A673 (cell line): Measurements from ENCODE around the gene ARMH2. TPM values are rescaled to one million over a fixed set of nuclear protein-coding genes. Genes with fewer than 3 reads are reported as not detected.

Experiments used
- BruUV-seq: library from RNA; stranded (reverse); fragments of 400-500 nt; replicated peaks from 2 replicates; lab custom pipeline; 2021; lab: Mats Ljungman, UMichigan
- CTCF ChIA-PET: fragments of 300-600 bp; sonication (Branson Sonifier 250); formaldehyde crosslinking; loops from one replicate; lab custom pipeline; 2022; ENCODE audit warnings: antibody characterized with exemption; lab: Charles Lee
- POLR2A ChIA-PET: fragments of 300-600 bp; sonication (Branson Sonifier 250); formaldehyde crosslinking; loops from one replicate; lab custom pipeline; 2022; ENCODE audit warnings: antibody characterized with exemption; ENCODE audit not compliant: low non-redundant PET; lab: Charles Lee
- DNase-seq: peaks from one replicate; pipeline ENCODE4 v3.0.0-alpha.2; 2015; ENCODE audit warnings: low spot score
- H3K27ac ChIP-seq: fragments of 200-600 bp; sonication (generic); 2 replicates; pipeline ENCODE4 v1.5.1; 2016; ENCODE audit warnings: mixed run types, low read depth, mild to moderate bottlenecking, mixed read lengths, antibody characterized with exemption, low read length; ENCODE audit not compliant: poor library complexity, severe bottlenecking
- H3K27me3 ChIP-seq: fragments of 200-600 bp; sonication (generic); replicated peaks from 2 replicates; pipeline ENCODE4 v1.6.1; 2017; ENCODE audit warnings: mixed run types, low read depth, mild to moderate bottlenecking, mixed read lengths, antibody characterized with exemption, low read length; ENCODE audit not compliant: insufficient read depth, poor library complexity
- H3K36me3 ChIP-seq: fragments of 200-600 bp; sonication (generic); 2 replicates; pipeline ENCODE4 v1.6.1; 2016; ENCODE audit warnings: mixed run types, mild to moderate bottlenecking, mixed read lengths, antibody characterized with exemption, low read length; ENCODE audit not compliant: insufficient read depth, poor library complexity, severe bottlenecking
- H3K4me1 ChIP-seq: fragments of 200-600 bp; sonication (generic); 2 replicates; pipeline ENCODE4 v1.6.1; 2017; ENCODE audit warnings: mixed run types, mild to moderate bottlenecking, mixed read lengths, antibody characterized with exemption, low read length; ENCODE audit not compliant: insufficient read depth, poor library complexity, severe bottlenecking
- H3K4me3 ChIP-seq: fragments of 200-600 bp; sonication (generic); 2 replicates; pipeline ENCODE4 v1.5.1; 2016; ENCODE audit warnings: low read depth, mixed run types, mild to moderate bottlenecking, mixed read lengths, low read length; ENCODE audit not compliant: poor library complexity, severe bottlenecking
- H3K9me3 ChIP-seq: fragments of 200-600 bp; sonication (generic); 2 replicates; pipeline ENCODE4 v1.6.1; 2016; ENCODE audit warnings: mixed run types, low read depth, mild to moderate bottlenecking, mixed read lengths, antibody characterized with exemption, low read length; ENCODE audit not compliant: poor library complexity, severe bottlenecking
- EZH2 ChIP-seq: fragments of 200-600 bp; sonication (generic); IDR thresholded peaks from 2 replicates; pipeline ENCODE4 v1.6.1; 2017; ENCODE audit warnings: borderline replicate concordance, low read depth, mild to moderate bottlenecking, mixed read lengths, antibody characterized with exemption, low read length; ENCODE audit not compliant: poor library complexity, severe bottlenecking
- intact Hi-C: fragments of 100-400 bp; cut with micrococcal nuclease; formaldehyde crosslinking; loops from one replicate; pipeline ENCODE4 v1.10.0; 2022; ENCODE audit not compliant: unreplicated experiment
- total RNA-seq: library from RNA; stranded (reverse); gene quantifications from 2 replicates; pipeline ENCODE4 v1.2.3, GENCODE V29; 2021
- TF ChIP-seq, protein P1 (sequence below): fragments of 300-800, 200-600 bp; sonication (generic); conservative IDR thresholded peaks from 2 replicates; pipeline ENCODE4 v1.5.1; 2017; ENCODE audit warnings: low read depth, mild to moderate bottlenecking, antibody characterized with exemption, low read length, moderate library complexity, mixed read lengths

Gene ARMH2
- total RNA-seq, 1 experiment from 2014 or later: not detected

DNA sequence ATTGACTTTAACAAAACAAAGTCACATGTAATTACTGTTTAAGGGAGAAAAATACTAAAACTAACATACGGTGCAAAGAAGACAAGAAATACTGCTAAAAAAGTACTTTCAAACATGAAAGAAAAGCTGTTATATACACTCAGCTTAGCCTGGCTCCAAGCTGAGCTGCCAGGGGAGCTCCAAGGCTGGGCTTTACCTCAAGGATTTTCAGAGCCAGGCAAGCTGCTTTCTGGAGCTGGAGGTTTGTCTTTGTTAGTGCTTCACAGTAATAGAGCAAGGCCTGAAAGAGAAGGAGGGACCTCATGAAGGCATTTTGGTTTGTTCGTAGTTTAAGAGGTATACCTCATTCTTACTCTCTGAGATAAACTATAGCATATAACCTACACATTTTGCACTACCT, 19.6 kb upstream of the ARMH2 start:
- Histone ChIP-seq H3K27me3 (no peaks in the 10 kb centered on the region), H3K4me1 (no peaks in the 10 kb centered on the region), H3K36me3 (no peaks in the 10 kb centered on the region), H3K9me3 (no peaks in the 10 kb centered on the region), H3K4me3 (no peak overlapping the region), H3K27ac (no peak overlapping the region)
- no peak for TF ChIP-seq EZH2
- no TSS peak for BruUV-seq
- intact Hi-C loops: no loop called here
- POLR2A ChIA-PET: no interaction called here
- no peak for DNase-seq
- CTCF ChIA-PET: no interaction called here

DNA sequence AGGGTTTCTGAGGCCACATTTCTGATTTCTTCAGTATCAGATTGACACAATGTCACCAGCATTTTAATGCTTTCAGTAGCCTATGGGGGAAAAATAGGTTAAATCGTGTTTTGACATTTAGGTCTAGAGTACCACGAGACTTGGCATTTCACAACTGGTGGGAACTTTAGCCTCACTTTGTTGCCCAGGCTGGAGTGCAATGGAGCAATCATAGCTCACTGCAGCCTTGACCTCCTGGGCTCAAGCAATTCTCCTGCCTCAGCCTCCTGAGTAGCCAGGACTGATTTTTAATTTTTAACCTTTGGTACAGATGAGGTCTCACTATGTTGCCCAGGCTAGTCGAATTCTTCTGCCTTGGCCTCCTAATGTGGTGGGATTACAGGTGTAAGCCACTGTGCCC, 11.0 kb upstream of the ARMH2 start:
- Histone ChIP-seq H3K4me3 (no peak overlapping the region), H3K9me3 (no peaks in the 10 kb centered on the region), H3K27ac (no peak overlapping the region), H3K27me3 (no peaks in the 10 kb centered on the region), H3K4me1 (no peaks in the 10 kb centered on the region), H3K36me3 (no peaks in the 10 kb centered on the region)
- BruUV-seq: no TSS peak
- DNase-seq: no peak
- intact Hi-C loops: no loop called here
- TF ChIP-seq, protein P1, sequence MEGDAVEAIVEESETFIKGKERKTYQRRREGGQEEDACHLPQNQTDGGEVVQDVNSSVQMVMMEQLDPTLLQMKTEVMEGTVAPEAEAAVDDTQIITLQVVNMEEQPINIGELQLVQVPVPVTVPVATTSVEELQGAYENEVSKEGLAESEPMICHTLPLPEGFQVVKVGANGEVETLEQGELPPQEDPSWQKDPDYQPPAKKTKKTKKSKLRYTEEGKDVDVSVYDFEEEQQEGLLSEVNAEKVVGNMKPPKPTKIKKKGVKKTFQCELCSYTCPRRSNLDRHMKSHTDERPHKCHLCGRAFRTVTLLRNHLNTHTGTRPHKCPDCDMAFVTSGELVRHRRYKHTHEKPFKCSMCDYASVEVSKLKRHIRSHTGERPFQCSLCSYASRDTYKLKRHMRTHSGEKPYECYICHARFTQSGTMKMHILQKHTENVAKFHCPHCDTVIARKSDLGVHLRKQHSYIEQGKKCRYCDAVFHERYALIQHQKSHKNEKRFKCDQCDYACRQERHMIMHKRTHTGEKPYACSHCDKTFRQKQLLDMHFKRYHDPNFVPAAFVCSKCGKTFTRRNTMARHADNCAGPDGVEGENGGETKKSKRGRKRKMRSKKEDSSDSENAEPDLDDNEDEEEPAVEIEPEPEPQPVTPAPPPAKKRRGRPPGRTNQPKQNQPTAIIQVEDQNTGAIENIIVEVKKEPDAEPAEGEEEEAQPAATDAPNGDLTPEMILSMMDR: no peak
- TF ChIP-seq EZH2: no peak
- CTCF ChIA-PET: no interaction called here
- POLR2A ChIA-PET: no interaction called here

DNA sequence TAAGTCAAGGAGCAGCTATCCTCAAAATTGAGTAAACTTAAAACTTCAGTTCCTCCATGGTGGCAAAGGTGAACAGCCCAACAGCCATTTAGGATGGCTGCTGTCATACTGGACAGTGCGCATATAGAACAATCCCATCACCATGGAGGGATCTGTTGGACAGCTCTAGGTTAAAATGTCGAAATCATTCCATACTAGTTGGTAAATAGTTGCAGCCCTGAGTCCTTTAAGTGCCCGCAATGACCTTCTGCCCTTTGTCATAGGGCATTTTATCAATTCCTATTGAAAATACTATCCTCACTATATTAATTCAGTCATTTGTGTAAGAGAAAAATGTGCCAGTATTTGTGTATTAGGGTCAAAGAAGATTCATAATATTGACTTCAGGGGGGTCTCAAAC, 8.9 kb upstream of the ARMH2 start:
- intact Hi-C loops: no loop called here
- H3K36me3 ChIP-seq: no peaks in the 10 kb centered on the region
- ChIA-PET POLR2A (no interaction called here), CTCF (no interaction called here)
- no peak for DNase-seq
- no peak overlapping the region for H3K27ac ChIP-seq
- H3K27me3 ChIP-seq: no peaks in the 10 kb centered on the region
- H3K9me3 ChIP-seq: no peaks in the 10 kb centered on the region
- H3K4me1 ChIP-seq: no peaks in the 10 kb centered on the region
- TF ChIP-seq, protein P1: no peak
- TF ChIP-seq EZH2: no peak
- H3K4me3 ChIP-seq: no peak overlapping the region
- BruUV-seq: no TSS peak

DNA sequence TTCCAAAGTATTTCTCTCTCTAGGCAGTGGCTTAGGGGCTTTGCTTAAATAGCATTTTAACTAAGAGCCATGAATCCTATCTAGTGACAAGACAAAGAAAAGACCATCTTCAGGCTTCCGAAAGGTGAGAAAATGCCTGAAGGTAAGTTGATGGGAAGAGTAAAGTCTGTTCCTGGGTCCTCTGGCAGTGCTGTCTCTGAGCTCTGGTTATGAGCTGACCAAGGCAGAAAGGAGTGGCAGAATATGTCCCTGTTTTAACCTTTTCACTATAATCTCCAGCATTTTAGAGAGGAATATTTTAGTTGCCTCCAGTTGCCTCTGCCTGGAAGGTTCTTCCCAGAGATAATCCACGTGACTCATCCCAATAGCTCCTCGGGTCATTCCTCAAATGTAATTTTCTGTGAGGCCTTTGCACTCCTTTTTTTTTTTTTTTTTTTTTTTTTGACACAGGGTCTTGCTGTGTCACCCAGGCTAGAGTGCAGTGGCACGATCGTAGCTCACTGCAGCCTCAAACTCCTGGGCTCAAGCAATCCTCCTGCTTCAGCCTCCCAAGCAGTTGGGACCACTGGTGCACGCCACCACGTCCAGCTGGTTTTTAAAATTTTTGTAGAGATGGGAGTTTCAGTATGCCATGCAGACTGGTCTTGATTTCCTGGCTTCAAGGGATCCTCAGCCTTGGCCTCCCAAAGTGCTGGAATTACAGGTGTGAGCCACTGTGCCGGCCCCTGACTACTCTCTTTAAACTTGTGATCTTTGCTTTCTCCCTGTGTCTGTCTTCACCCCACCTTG, 3.7 kb upstream of the ARMH2 start:
- TF ChIP-seq EZH2: no peak
- TF ChIP-seq, protein P1: no peak
- no peaks in the 10 kb centered on the region for H3K36me3 ChIP-seq
- peaks cover 4% of the 10 kb centered on the region for H3K4me1 ChIP-seq
- ChIA-PET POLR2A (no interaction called here), CTCF (interaction anchor here (0.7 kb wide), 1 partner anchor 222 kb away, joined by 8 read pairs; no protein-coding TSS in a partner anchor)
- H3K9me3 ChIP-seq: no peaks in the 10 kb centered on the region
- no peak overlapping the region for H3K4me3 ChIP-seq
- H3K27me3 ChIP-seq: no peaks in the 10 kb centered on the region
- no TSS peak for BruUV-seq
- intact Hi-C loops: no loop called here
- no peak overlapping the region for H3K27ac ChIP-seq
- DNase-seq: no peak
